Keratinocyte (primary cell): Measurements from ENCODE around the gene RBM26.

Experiments used
- EZH2 ChIP-seq: IDR thresholded peaks from one replicate; pipeline ENCODE4 v1.6.1; 2012; ENCODE audit warnings: inconsistent platforms, mild to moderate bottlenecking, low read length, moderate library complexity
- TF ChIP-seq, protein P1 (sequence below), 3 experiments: IDR thresholded peaks in 1 of 3; conservative IDR thresholded peaks in 1 of 3; optimal IDR thresholded peaks in 1 of 3; 2 replicates in 2 of 3; 3 replicates in 1 of 3; pipeline versions ENCODE3 to v1.5.1; 2011; ENCODE audit warnings: low read length in 3 of 3, mild to moderate bottlenecking in 3 of 3, moderate library complexity in 2 of 3, control low read depth in 1 of 3, inconsistent platforms in 1 of 3; ENCODE audit not compliant: insufficient read depth in 2 of 3; ENCODE audit errors: extremely low read depth in 1 of 3

GRCh38 chr13:79373916-79374315, 32.1 kb downstream of the RBM26 start:
- TF ChIP-seq, protein P1, sequence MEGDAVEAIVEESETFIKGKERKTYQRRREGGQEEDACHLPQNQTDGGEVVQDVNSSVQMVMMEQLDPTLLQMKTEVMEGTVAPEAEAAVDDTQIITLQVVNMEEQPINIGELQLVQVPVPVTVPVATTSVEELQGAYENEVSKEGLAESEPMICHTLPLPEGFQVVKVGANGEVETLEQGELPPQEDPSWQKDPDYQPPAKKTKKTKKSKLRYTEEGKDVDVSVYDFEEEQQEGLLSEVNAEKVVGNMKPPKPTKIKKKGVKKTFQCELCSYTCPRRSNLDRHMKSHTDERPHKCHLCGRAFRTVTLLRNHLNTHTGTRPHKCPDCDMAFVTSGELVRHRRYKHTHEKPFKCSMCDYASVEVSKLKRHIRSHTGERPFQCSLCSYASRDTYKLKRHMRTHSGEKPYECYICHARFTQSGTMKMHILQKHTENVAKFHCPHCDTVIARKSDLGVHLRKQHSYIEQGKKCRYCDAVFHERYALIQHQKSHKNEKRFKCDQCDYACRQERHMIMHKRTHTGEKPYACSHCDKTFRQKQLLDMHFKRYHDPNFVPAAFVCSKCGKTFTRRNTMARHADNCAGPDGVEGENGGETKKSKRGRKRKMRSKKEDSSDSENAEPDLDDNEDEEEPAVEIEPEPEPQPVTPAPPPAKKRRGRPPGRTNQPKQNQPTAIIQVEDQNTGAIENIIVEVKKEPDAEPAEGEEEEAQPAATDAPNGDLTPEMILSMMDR (optimal IDR thresholded peaks at IDR 0.05 in 1 of 3, IDR thresholded peaks at IDR 0.05 in 1 of 3, conservative IDR thresholded peaks at IDR 0.05 in 1 of 3; ENCODE audit: extremely low read depth in 1 of 3, insufficient read depth in 2 of 3, low read length in 3 of 3), result no peak
- no peak for TF ChIP-seq EZH2
